Measurements from ENCODE around the gene AK8.
"Not testable (repeated sequence)": the region's sequence is repeated elsewhere in the genome, so short reads cannot be mapped to it uniquely, and the experiment has no call there.

Gene AK8

GRCh38 chr9:132711846-132712245, 166.2 kb downstream of the AK8 start:
- no peak for DNase-seq (ENCODE audit: low spot score)

GRCh38 chr9:132711152-132711551, 166.9 kb downstream of the AK8 start:
- not testable (repeated sequence) for DNase-seq (ENCODE audit: low spot score)

GRCh38 chr9:132710333-132710732, 167.8 kb downstream of the AK8 start:
- DNase-seq (ENCODE audit: low spot score) = no peak

- DNase-seq (ENCODE audit: low spot score) = no peak
Measured at GRCh38 chr9:132708769-132709430, 169.2 kb downstream of the AK8 start.

- no peak for DNase-seq (ENCODE audit: low spot score)
Measured at GRCh38 chr9:132708239-132708638, 169.8 kb downstream of the AK8 start.

GRCh38 chr9:132703336-132703735, 174.7 kb downstream of the AK8 start:
- DNase-seq (ENCODE audit: low spot score) = no peak

- DNase-seq (ENCODE audit: low spot score) = no peak
Measured at GRCh38 chr9:132702254-132702653, 175.8 kb downstream of the AK8 start.

- DNase-seq (ENCODE audit: low spot score) = no peak
Measured at GRCh38 chr9:132699956-132700355, 178.1 kb downstream of the AK8 start.

- no peak for DNase-seq (ENCODE audit: low spot score)
Measured at GRCh38 chr9:132698989-132699388, 179.1 kb downstream of the AK8 start.

- no peak for DNase-seq (ENCODE audit: low spot score)
Measured at GRCh38 chr9:132697230-132697629, 180.9 kb downstream of the AK8 start.

GRCh38 chr9:132694144-132694543, 183.9 kb downstream of the AK8 start:
- no peak for DNase-seq (ENCODE audit: low spot score)

GRCh38 chr9:132690696-132691095, 187.4 kb downstream of the AK8 start:
- DNase-seq (ENCODE audit: low spot score) = no peak

- no peak for DNase-seq (ENCODE audit: low spot score)
Measured at GRCh38 chr9:132683873-132684272, 194.2 kb downstream of the AK8 start.

GRCh38 chr9:132681561-132681960, 196.5 kb downstream of the AK8 start:
- DNase-seq (ENCODE audit: low spot score) = no peak

GRCh38 chr9:132679946-132680625, 198.0 kb downstream of the AK8 start:
- no peak for DNase-seq (ENCODE audit: low spot score)

GRCh38 chr9:132677976-132678375, 200.1 kb downstream of the AK8 start:
- DNase-seq (ENCODE audit: low spot score) = no peak

Measured in putamen (tissue), 1 donor.